ENCODE data around the gene ZNF677.
"Not testable (repeated sequence)": the region's sequence is repeated elsewhere in the genome, so short reads cannot be mapped to it uniquely, and the experiment has no call there.

GRCh38 chr19:53301341-53301740 lies 46.7 kb upstream of the ZNF677 start:
- not testable (repeated sequence) for TF ChIP-seq ZBTB10 (tag by site-specific recombination; IDR thresholded peaks at IDR 0.05); ZNF138 (tag by site-specific recombination; IDR thresholded peaks at IDR 0.05; ENCODE audit: borderline replicate concordance); CTCF (tag by site-specific recombination; IDR thresholded peaks at IDR 0.05); ATF2 (tag by site-specific recombination; IDR thresholded peaks at IDR 0.05; ENCODE audit: low read depth); YY1 (tag by site-specific recombination; IDR thresholded peaks at IDR 0.05); ZNF398 (tag by site-specific recombination; IDR thresholded peaks at IDR 0.05); REST (tag by site-specific recombination; IDR thresholded peaks at IDR 0.05); BCL11B (tag by site-specific recombination; IDR thresholded peaks at IDR 0.05; ENCODE audit: low read depth); ZBTB49 (tag by site-specific recombination; IDR thresholded peaks at IDR 0.05; ENCODE audit: low read depth); ZBTB8A (tag by site-specific recombination; IDR thresholded peaks at IDR 0.05); SP2 (tag by site-specific recombination; IDR thresholded peaks at IDR 0.05); ZBTB26 (tag by site-specific recombination; optimal IDR thresholded peaks at IDR 0.05)

Measured in HEK293 (cell line).